Fibroblast of skin of abdomen (primary cell): ENCODE measurements around the gene SULT1C2.

Source experiments
- DNase-seq: peaks from one replicate; pipeline ENCODE4 v3.0.0-alpha.2; 2013

Gene SULT1C2

GRCh38 chr2:108297436-108298141 is 8.9 kb downstream of the SULT1C2 start:
- peak; percentile 72 for DNase-seq

- no peak for DNase-seq
Measured at GRCh38 chr2:108301558-108301957, 12.9 kb downstream of the SULT1C2 start.

- DNase-seq = no peak
Measured at GRCh38 chr2:108304975-108305374, 16.3 kb downstream of the SULT1C2 start.

GRCh38 chr2:108305901-108306300 is 17.2 kb downstream of the SULT1C2 start:
- no peak for DNase-seq

- no peak for DNase-seq
Measured at GRCh38 chr2:108309903-108310302, 21.2 kb downstream of the SULT1C2 start.

- DNase-seq = no peak
Measured at GRCh38 chr2:108314586-108315296, 26.0 kb downstream of the SULT1C2 start.

GRCh38 chr2:108315444-108315934 is 26.8 kb downstream of the SULT1C2 start:
- DNase-seq = peak; percentile 27

- no peak for DNase-seq
Measured at GRCh38 chr2:108316033-108316432, 27.3 kb downstream of the SULT1C2 start.

GRCh38 chr2:108316461-108317258 is 28.0 kb downstream of the SULT1C2 start:
- DNase-seq = no peak

GRCh38 chr2:108320326-108320922 is 31.7 kb downstream of the SULT1C2 start:
- no peak for DNase-seq

GRCh38 chr2:108323619-108324018 is 34.9 kb downstream of the SULT1C2 start:
- peak; percentile 34 for DNase-seq

- DNase-seq = peak; percentile 58
Measured at GRCh38 chr2:108324531-108325255, 36.0 kb downstream of the SULT1C2 start.

- no peak for DNase-seq
Measured at GRCh38 chr2:108325756-108326155, 37.1 kb downstream of the SULT1C2 start.

- no peak for DNase-seq
Measured at GRCh38 chr2:108329771-108330170, 41.1 kb downstream of the SULT1C2 start.

- peak; percentile 73 for DNase-seq
Measured at GRCh38 chr2:108330979-108331378, 42.3 kb downstream of the SULT1C2 start.

- DNase-seq = no peak
Measured at GRCh38 chr2:108345951-108346350, 57.3 kb downstream of the SULT1C2 start.

- DNase-seq = no peak
Measured at GRCh38 chr2:108346827-108347226, 58.1 kb downstream of the SULT1C2 start.

GRCh38 chr2:108347786-108348185 is 59.1 kb downstream of the SULT1C2 start:
- no peak for DNase-seq

GRCh38 chr2:108348816-108349570 is 60.3 kb downstream of the SULT1C2 start:
- no peak for DNase-seq

GRCh38 chr2:108349571-108349928 is 60.9 kb downstream of the SULT1C2 start:
- no peak for DNase-seq

GRCh38 chr2:108351889-108352288 is 63.2 kb downstream of the SULT1C2 start:
- peak; percentile 26 for DNase-seq
